ENCODE data around the gene CFAP97D2. TPM values are rescaled to one million over a fixed set of nuclear protein-coding genes. Genes with fewer than 3 reads are reported as not detected.
"Not testable (repeated sequence)": the region's sequence is repeated elsewhere in the genome, so short reads cannot be mapped to it uniquely, and the experiment has no call there.

Gene CFAP97D2
- total RNA-seq, 1 donor from 2014 or later = not detected

DNA sequence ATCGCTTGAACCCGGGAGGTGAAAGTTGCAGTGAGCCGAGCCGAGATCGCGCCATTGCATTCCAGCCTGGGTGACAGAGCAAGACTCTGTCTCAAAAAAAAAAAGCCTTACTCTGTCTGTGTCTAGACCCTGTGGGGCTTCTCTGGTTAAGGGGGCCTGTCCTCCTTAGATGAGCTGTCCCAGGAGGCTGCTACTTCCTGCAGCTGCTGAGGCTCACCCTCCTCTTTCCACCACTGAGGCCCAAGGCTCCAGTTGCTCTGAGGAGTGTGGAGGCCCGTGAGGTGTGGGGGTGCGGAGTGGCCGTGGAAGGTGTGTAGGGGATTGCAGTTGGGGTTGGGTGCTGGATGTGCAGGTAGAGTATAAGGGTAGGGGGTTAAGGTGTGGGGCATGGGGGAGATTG is 24.6 kb upstream of the CFAP97D2 start:
- TF ChIP-seq, protein P1, sequence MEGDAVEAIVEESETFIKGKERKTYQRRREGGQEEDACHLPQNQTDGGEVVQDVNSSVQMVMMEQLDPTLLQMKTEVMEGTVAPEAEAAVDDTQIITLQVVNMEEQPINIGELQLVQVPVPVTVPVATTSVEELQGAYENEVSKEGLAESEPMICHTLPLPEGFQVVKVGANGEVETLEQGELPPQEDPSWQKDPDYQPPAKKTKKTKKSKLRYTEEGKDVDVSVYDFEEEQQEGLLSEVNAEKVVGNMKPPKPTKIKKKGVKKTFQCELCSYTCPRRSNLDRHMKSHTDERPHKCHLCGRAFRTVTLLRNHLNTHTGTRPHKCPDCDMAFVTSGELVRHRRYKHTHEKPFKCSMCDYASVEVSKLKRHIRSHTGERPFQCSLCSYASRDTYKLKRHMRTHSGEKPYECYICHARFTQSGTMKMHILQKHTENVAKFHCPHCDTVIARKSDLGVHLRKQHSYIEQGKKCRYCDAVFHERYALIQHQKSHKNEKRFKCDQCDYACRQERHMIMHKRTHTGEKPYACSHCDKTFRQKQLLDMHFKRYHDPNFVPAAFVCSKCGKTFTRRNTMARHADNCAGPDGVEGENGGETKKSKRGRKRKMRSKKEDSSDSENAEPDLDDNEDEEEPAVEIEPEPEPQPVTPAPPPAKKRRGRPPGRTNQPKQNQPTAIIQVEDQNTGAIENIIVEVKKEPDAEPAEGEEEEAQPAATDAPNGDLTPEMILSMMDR (IDR thresholded peaks at IDR 0.05; ENCODE audit: insufficient read depth, low read length, severe bottlenecking) = no peak
- DNase-seq (ENCODE audit: low read depth) = no peak
- no peak overlapping the region for H3K4me3 ChIP-seq (ENCODE audit: low read depth, low read length)
- no peaks in the 10 kb centered on the region for H3K36me3 ChIP-seq (ENCODE audit: control insufficient read depth, insufficient read depth, low read length)
- no peaks in the 10 kb centered on the region for H3K27me3 ChIP-seq (ENCODE audit: control insufficient read depth, insufficient read depth, low read length)
- no peak for FAIRE-seq

DNA sequence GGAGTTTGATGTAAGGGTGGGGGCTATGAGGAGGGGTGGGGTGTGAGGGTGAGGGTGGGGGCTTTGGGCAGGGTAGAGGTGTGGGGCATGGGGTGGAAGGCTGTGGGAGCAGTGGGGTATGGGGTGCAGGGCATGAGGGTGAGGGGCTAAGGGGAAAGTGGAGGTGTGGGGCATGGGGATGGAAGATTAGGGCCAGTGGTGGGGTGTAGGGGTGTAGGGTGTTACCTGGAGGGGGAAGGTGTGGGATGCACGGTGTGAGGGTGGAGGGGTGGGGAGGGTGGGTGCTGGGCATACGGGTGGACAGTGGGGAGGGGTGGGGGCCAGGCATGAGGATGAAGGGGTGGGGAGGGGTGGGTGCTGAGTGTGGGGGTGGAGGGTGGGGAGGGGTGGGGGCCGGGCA is 23.7 kb upstream of the CFAP97D2 start:
- Histone ChIP-seq H3K4me3 (ENCODE audit: low read depth, low read length) (no peak overlapping the region), H3K36me3 (ENCODE audit: control insufficient read depth, insufficient read depth, low read length) (no peaks in the 10 kb centered on the region), H3K27me3 (ENCODE audit: control insufficient read depth, insufficient read depth, low read length) (no peaks in the 10 kb centered on the region)
- FAIRE-seq (no peak), DNase-seq (ENCODE audit: low read depth) (no peak)
- TF ChIP-seq, protein P1 (IDR thresholded peaks at IDR 0.05; ENCODE audit: insufficient read depth, low read length, severe bottlenecking) = no peak

DNA sequence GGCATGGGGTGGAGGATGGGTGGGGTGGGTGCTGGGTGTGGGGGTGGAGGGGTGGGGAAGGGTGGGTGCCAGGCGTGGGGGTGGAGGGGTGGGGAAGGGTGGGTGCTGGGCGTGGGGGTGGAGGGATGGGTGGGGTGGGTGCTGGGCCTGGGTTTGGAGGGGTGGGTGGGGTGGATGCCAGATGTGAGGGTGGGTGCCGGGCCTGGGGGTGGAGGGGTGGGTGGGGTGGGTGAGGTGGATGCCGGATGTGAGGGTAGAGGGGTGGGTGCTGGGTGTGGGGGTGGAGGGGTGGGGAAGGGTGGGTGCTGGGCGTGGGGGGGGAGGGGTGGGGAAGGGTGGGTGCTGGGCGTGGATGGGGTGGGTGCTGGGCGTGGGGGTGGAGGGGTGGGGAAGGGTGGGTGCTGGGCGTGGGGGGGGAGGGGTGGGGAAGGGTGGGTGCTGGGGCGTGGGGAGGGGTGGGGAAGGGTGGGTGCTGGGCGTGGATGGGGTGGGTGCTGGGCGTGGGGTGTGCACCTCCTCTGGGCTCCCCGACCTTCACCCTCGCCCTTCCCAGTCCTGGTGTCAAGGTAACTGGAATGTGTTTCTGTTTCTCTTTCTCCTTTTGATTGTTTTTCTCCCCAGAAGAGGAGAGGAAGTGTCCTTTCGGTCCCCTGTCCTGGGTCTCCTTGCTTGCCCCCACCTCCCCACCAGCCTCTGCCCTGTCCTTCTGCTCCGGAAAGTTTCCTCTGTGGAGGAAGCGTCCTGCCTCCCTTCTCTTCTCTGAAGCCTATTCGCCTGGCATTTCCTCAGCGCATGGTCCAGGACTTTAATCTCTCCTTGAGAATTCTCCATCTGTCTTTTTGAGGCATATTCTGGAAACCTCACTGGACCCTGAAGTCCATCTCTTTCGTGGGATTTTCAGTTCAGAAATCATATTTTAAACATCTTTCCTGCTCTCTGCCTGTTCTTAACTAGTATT is 22.9 kb upstream of the CFAP97D2 start:
- FAIRE-seq (no peak), DNase-seq (ENCODE audit: low read depth) (no peak)
- H3K27me3 ChIP-seq (ENCODE audit: control insufficient read depth, insufficient read depth, low read length) = no peaks in the 10 kb centered on the region
- TF ChIP-seq, protein P1 (IDR thresholded peaks at IDR 0.05; ENCODE audit: insufficient read depth, low read length, severe bottlenecking) = no peak
- H3K36me3 ChIP-seq (ENCODE audit: control insufficient read depth, insufficient read depth, low read length) = no peaks in the 10 kb centered on the region
- no peak overlapping the region for H3K4me3 ChIP-seq (ENCODE audit: low read depth, low read length)

DNA sequence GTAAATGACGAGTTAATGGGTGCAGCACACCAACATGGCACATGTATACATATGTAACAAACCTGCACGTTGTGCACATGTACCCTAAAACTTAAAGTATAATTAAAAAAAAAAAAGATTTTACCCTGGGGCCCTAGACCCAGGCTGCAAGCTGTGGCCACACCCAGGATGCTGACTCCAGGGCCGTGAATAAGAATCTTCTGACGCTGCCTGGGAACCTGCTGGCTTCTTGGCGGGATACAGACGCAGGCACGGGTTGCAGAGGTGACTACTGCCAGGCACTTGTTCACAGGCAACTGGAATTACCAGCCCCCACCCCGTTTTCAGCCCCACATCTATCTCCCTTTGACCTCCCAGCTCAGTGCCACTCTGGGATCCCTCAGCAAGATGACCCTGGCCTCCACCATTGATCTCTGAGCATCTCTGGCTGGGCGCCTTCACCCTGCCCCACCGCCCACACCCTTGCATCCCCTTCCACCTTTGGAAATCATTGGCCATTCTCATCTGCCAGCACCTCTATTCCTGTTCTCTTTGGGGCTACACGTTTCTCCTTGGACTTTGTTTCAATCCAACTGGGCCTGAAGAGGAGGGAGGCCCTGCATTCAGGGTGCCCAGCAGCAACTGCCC is 21.1 kb upstream of the CFAP97D2 start:
- H3K36me3 ChIP-seq (ENCODE audit: control insufficient read depth, insufficient read depth, low read length) = no peaks in the 10 kb centered on the region
- TF ChIP-seq, protein P1 (IDR thresholded peaks at IDR 0.05; ENCODE audit: insufficient read depth, low read length, severe bottlenecking) = no peak
- no peak for FAIRE-seq
- no peak for DNase-seq (ENCODE audit: low read depth)
- H3K4me3 ChIP-seq (ENCODE audit: low read depth, low read length) = no peak overlapping the region
- H3K27me3 ChIP-seq (ENCODE audit: control insufficient read depth, insufficient read depth, low read length) = no peaks in the 10 kb centered on the region

DNA sequence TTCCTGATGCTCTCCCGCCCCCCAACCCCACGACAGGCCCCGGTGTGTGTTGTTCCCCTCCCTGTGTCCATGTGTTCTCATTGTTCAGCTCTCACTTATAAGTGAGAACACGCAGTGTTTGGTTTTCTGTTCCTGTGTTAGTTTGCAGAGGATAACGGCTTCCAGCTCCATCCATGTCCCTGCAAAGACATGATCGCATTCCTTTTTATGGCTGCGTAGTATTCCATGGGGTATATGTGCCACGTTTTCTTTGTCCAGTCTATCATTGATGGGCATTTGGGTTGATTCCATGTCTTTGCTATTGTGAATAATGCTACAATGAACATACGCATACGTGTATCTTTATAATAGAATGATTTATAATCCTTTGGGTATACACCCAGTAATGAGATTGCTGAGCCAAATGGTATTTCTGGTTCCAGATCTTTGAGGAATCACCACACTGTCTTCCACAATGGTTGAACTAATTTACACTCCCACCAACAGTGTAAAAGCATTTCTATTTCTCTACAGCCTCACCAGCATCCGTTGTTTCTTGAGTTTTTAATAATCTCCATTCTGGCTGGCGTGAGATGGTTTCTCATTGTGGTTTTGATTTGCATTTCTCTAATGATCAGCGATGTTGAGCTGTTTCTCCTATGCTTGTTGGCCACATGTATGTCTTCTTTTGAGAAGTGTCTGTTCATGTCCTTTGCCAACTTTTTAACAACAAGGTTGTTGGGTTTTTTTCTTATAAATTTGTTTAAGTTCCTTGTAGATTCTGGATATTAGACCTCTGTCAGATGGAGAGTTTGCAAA is 20.0 kb upstream of the CFAP97D2 start:
- not testable (repeated sequence) for H3K4me3 ChIP-seq (ENCODE audit: low read depth, low read length); DNase-seq (ENCODE audit: low read depth); H3K27me3 ChIP-seq (ENCODE audit: control insufficient read depth, insufficient read depth, low read length); FAIRE-seq; H3K36me3 ChIP-seq (ENCODE audit: control insufficient read depth, insufficient read depth, low read length)
